Superior temporal gyrus (tissue), 1 donor: ENCODE data around the gene NLRP1.

Source experiments
- DNase-seq: peaks from one replicate; pipeline ENCODE4 v3.0.0-alpha.2; 2016; ENCODE audit errors: extremely low spot score

NLRP1 gene

DNA sequence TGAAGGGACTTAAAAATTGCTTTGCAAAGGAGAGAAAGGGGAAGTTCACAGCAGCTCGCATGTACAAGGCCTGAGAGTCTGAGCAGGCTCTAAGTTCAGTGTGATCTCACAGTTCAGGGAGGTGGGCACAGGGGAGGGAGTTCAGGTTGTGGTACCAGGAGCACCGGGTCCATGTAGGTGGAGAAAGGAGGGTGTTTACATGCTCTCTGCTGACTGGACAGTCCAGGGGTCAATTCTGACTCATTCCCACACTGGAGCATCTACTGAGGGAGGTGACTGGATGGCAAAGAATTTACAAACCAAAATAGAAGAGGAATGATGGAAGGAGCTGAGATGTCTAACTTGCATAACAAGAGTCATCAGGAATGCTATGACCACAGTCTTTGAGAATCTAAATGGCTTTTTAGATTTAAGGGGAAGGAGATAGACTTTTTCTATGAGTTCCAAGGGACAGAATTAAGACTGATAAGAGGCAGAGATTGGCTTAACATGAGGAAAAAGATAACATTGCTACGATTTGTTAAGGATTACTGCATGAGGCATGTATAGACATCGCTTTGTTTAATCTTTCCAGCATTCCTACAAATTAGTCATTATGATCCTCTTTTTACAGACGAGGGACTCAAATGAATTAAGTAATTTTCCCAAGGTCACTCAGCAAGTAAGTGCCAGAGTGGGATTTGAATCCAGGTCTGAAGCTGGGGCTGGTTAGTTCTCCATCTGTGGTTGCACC is 68.1 kb downstream of the NLRP1 start:
- DNase-seq: no peak

DNA sequence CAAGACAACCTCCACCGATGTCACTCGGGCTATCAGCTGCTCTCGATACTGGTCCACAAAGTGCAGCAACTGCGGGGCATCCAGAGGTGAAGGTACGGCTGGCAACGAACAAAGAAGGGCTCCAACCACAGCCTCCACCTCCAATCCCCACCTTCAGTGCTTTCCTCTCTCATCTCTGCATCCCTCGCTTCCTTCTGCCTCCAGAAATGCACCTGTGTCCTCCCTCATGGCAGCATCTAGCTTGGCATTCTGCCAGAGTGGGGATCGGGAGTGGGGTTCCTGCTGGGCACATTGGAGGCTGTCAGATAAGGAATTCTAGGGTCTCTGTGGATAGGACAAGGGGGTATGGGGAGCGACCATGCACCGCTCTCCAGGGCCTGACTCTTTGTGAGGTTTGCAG is 69.3 kb downstream of the NLRP1 start:
- no peak for DNase-seq

DNA sequence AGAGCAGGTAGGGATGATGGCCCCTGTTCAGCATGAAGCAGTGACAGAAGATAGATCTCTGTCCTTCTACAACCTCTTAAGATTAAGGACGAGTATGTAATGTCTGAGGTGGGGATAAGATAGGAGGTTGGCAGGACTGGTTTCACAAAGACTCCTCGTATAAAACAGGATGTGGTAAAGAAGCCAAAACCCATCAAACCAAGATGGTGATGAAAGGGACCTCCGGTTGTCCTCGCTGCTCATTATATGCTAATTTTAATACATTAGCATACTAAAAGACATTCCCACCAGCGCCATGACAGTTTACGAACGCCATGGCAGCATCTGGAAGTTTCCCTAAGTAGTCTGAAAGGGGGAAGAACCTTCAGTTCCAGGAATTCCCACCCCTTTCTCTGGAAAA is 70.7 kb downstream of the NLRP1 start:
- no peak for DNase-seq

DNA sequence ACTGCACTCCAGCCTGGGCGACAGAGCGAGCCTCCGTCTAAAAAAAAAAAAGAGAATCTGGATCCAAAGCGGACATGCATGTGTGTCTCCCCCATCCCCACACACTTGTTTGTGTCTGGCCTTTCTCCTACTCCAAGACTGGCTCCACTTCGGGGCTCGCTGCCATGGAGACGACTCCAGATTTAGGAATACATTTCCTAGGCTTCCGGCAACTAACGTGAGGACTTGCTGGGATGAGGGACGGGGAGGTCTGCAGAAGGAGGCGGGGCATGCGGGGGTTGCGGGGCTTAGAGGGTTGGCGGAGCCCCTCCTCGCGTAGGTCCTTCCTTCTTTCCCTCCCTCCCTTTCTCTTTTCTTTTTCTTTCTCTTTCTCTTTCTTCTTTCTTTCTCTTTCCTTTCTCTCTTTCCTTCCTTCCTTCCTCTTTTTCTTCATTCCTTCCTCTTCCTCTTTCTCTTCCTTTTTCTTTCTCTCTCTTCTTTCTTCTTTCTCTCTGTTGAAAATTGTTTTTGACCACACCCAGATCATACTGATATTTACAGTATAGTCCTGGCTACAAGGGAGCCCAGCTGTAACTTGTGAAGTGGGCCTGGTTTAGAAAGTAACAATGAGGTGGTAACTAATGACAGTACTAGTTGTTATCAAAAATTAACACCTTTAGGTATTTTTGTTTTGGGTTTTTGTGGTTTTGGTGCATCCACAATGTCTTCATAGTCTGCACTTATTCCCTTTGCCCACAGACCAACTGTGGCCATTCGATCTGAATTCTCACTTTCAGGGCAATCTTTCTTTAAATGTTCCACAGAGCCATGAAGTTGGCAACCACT is 72.7 kb downstream of the NLRP1 start:
- DNase-seq: no peak

DNA sequence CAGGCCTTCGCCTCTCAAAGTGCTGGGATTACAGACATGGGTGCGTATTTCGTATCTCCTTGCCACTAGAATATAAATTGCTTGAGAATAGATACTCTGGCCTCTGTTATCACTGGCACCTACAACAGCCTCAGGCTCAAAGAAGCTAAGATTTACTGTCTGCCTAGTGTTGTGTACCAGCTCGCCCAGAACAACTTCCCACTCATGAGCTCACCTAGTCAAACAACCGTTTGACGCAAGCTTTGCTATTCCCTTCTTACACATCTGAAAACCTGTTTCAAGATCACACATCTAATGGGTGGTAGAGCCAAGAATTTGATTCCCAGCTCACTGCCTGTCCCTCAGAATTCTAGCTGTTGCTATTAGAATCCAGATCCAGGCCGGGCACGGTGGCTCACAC is 73.5 kb downstream of the NLRP1 start:
- no peak for DNase-seq

DNA sequence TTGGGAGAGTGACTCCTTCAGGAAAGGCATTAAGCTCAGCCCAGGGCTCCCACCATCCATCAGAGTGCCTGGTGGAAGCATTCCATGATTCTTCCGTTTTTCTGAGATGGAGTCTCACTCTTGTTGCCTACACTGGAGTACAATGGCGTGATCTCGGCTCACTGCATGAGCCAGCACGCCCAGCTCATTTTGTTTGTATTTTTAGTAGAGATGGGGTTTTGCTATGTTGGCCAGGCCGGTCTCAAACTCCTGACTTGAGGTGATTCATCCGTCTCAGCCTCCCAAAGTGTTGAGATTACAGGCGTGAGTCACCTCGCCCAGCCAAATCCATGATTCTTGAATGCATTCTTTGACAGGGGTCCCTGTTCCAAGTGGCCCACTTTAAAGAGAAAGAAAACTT is 74.8 kb downstream of the NLRP1 start:
- no peak for DNase-seq

DNA sequence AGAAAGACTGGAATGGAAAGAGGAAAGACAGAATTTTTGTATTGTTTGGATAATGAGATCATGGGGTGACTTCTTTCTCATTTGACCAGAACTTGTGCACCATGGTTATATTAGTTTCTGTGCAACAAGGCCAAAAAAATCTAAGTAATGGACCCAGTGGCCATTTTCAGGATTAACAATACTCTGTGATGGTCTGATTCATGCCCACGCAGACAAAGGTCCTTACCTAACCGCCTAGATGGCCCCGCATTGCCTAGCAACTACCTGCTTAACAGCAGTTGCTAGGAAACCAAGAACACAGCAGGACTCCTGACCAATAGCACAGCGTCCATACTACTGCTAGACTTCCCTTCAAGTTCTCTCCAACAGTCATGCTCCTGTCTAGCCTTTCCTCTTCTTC is 75.5 kb downstream of the NLRP1 start:
- DNase-seq: peak; percentile 13

DNA sequence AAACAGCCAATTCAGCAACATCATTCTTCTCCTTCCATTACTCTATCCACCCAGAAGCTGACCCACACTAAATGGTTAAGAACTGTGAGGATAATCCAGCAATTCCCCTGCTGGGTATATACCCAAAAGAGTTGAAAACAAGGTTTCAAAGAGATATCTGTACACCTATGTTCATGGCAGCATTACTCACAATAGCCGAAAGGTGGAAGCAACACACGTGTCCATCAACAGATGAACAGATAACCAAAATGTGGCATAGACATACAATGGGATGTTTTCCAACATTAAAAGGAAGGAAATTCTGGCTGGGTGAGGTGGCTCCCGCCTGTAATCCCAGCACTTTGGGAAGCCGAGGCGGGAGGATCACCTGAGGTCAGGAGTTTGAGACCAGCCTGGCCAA is 78.0 kb downstream of the NLRP1 start:
- no peak for DNase-seq

DNA sequence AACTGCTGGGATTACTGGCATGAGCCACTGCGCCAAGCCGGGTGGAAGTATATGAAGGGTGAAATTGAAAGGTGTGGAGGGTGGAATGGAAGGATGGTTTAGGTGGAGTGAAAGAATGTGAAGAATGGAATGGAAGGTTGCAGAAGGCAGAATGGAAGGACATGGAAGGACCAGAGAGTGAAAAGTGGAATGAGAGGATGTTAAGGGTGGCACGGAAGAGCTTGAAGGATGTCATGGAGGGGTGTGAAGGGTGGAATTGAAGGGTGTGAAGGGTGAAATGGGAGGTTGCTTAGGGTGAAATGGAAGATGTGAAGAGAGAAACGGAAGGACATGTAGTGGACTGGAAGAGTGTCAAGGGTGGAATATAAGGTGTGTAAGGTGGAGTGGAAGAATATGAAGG is 81.8 kb downstream of the NLRP1 start:
- DNase-seq: no peak

DNA sequence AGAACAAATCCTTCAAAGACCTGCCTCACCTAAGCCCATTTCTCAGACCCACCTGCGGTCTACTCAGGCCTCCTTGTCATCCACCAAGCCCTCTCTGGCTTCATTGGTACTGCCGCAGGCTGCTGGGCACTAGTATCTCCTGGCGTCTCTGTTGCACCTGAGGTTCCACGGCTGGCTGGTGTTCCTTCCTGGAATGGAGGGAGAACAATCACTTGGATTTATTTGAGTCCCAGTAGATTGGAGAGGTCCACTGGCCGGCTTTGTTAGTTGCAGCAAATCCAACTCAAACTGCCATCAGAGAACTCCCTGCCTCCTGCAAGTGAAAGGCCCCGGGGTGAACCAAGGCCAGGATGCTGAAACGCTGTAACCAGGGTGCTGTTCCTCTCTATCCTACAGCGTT is 82.6 kb downstream of the NLRP1 start:
- DNase-seq: no peak

DNA sequence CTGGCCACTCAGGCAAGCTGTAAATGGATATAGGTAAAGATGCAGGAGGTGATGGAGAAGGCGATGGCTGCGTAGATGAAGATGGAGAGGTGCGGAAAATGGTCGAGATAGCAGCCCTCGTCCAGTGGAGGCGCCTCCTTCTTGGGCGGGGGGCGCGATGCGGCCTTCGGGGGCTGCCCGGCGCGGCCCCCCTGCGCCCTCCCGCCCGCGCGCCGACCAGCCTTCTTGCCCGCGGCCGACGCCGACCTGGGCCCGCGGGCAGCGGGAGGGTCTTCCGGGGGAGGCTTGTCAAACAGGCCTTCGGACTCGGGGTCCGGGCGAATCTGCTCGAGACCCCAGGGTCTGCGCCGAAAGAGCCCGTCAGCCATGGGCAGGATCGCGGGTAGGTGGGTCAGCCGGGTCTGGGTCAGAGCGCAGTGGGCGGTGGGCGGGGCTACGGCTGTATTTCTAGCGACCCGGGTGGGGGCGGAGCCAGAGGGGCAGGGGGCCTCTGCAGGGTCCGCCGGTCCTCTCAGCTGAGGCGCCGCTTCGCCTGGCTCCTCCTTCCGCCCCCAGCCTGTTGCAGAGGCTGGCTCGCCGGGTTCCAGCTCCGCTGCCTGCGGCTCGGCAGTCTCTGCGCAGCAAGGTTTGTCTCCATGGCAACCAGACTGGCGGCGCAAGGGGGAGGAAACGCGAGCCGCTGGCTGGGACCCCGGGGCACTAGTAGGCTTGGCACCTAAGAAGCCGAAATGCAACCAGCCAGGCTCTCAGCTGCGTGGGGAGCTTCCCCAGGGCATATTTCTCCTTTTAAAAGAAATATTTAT is 83.5 kb downstream of the NLRP1 start:
- DNase-seq: peak; percentile 79

DNA sequence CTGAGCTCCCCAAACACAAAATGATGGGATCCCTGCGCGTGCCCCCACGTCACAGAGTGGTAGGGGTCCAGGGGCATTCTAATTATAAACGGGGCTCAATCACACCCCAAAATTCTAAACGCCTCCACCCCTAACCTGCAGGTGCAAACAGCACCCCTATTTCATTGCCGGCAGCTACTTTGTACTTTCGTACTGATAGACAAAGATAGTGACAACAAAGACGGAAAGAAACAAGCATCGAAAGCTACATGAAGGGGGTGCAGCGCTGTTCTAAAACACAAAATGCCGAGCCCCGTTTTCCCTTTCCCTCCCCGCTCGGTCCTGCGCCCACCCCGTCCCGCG is 84.1 kb downstream of the NLRP1 start:
- DNase-seq: peak; percentile 11

DNA sequence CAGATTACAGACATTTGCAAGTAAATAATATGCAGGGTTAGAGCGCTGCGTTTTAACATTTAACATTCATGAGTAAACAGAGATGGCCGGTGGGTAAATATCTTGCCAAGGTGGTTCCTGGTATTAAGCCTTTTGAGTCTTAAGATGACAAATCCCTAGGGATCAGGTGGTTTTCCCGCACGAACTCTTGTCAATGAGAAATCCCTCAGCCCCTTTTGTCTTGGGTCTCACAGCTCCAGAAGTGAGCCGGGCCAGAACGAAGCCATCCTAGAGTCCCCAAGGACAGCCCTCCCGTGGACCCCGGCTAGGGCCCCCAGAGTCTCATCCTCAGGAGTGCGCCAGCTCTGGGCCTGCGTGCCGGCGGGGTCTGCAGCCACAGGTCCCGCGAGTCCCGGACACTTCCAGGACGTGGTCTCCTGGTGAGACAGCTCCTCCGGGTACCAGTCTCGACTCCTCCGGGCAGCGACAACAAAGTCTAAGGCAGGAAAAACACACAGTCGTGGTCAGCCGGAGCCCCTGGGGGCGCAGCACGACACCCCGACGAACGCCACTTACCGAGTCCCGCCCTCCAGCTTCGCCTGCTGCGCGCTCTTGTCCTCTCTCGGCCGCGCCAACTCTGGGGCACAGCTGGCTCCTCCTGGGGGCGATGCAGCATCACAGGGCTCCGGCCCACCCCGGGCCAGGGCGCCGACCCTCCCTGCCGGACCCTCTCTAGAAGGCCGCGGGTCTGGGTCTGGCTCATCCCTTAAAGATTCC is 84.7 kb downstream of the NLRP1 start:
- DNase-seq: peak; percentile 18

DNA sequence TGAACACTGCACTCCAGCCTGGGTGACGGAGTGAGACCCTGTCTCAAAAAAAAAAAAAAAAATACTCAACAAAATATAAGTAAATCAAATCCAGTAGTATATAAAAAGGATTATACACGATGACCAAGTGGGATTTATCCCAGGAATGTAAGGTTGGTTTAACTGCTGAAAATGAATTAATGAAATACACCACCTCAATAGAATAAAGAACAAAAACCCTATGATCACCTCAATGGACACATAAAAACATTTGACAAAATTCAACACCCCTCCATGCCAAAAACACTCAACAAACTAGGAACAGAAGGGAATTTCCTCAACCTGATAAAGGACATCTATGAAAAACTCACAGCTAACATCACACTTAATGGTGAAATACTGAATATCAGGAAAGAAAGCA is 91.3 kb downstream of the NLRP1 start:
- DNase-seq: no peak

DNA sequence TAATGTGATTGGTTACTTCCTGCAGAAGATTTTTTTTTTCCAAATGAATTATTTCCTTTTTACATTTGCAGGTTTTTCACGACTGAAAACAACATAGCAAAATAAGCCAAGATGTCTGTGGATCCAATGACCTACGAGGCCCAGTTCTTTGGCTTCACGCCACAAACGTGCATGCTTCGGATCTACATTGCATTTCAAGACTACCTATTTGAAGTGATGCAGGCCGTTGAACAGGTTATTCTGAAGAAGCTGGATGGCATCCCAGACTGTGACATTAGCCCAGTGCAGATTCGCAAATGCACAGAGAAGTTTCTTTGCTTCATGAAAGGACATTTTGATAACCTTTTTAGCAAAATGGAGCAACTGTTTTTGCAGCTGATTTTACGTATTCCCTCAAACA is 95.6 kb downstream of the NLRP1 start:
- no peak for DNase-seq

DNA sequence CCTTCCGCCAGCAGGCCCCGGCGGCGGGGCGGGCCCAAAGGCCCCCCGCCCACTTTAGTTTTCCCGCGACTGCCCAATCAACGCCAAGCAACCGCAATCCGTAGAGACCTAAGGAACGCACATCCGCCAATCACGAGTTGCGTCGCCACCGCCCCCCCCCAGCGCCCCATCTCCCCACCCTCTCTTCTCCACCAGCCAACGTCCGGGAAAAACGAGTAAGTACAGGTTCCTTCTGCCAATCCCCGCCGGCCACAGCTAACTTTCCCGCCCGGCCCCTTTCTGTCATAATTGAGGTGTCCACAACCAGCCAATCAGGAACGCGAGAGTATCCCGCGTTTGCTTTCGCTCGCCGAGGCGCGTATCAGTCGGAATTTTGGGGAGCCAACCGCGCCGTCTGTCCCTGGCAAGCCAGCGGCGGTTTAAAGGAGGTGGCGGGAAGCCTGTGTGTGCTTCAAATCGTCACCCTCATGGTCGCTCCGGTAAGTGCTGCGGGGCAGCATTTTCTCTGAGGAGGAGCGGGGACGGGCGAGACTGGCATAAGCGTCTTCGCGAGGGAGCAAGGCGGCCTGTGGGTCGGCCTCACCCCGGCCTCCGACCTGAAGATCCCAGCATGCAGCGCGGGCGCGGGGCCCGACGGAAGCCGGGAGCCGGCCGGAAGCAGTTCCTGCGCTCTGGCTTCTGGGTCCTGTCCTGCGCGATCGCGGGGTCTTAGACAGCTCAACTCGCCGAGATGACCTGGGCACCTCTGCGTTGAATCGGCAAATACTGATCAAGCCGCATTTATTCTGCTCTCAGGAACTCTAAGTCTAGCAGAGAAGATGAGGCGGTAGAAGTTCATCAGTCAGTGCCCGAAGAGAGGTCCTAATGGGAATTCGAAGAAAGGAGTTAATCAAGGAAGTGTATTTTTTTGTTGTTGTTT is 97.8 kb downstream of the NLRP1 start, which contains the start of gene MIS12:
Gene MIS12, plus strand, starts transcription at position 361 of the 919 bp plus-strand sequence. CDS start 2,297 bp downstream, outside the sequence.
- peak; percentile 98 for DNase-seq

DNA sequence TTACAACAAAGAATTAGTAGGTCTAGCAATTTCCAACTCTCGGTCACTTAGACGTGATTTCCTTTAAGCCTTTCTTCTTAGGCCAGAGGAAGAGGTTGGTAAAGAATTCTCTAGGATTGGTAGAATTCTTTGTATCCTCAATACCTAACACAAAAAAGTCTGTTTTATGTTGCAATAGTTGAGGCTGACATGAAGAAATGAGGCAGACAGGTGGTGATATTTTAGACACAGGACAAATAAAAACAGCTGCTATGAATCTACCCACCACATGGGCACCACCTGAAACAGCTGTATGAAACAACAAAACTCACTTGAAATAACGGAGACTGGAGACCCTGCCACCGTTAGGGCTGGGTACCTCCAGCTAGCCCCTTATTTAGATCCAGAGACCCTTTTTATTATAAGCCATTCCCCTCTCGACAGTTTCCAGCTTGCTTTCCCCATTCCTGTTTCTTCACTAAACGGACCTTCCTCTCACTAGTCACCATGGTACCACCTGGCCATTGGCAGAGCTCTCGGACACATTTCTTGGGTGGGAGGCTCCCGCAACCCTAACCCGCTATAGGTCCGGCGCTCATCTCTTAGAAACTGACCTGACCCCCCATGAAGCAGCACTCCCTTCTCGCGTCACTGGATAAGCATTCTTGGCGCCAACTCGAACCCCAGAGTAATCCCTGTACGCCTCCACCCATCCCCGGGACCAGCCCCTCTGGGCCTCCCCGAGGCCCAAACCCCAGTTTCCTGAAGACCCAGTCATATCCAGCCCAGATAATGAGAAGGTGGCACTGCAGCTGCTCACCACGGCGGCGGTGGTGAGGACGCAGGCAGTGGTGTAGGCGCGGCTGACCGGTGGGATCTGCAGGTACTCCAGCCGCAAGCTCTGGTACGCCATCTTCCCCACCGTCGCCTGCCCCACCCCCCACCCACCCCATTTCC is 98.8 kb downstream of the NLRP1 start, which contains the start of gene DERL2:
Gene DERL2, minus strand, starts transcription at position 909 of the 936 bp plus-strand sequence. Its CDS starts 17 bp downstream, at position 892.
- DNase-seq: no peak

DNA sequence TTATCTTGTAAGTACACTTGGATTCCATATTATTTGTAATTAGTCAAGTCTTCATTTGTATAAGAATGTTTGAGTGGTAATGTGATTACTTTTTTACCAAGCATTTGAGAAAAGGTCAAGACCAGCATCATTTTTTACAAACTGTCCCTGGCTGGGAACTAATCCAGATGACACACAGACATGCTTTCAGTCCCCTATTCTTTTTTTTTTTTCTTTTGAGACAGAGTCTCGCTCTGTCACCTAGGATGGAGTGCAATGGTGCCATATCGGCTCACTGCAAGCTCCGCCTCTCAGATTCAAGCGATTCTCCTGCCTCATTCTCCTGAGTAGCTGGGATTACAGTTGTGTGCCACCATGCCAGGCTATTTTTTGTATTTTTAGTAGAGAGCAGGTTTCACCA is 102.9 kb downstream of the NLRP1 start:
- no peak for DNase-seq

DNA sequence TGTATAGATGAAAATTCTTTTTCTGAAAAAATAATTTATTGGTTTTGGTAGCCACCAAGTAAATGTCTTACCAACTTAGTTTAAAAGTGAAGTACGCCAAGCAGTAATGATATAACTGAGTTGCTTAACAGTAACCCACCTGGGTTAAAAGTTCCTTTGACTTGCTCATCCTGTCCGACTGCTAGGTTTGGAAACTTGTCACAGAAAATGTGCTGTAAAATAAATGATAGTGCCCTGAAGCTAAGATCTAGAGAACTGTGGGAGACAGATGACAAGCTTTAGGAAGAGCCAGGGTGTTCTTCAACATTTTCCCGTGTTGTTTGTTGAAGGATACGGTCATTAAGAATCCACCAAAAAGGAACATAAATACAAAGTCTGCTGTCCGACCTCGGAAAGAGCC is 103.3 kb downstream of the NLRP1 start:
- DNase-seq: no peak
